T-helper 1 cell treated with Interleukin-12 subunit alpha and Interleukin-12 subunit beta and Interleukin-4 antibody, amounts not matched to agents 30 ng/mL and 1 ng/mL, for 36 hours (primary cell): ENCODE results near the gene TMC7. TPM values are rescaled to one million over a fixed set of nuclear protein-coding genes. Genes with fewer than 3 reads are reported as not detected.

Experiments used
- intact Hi-C: fragments of 100-400 bp; cut with micrococcal nuclease; formaldehyde crosslinking; loops from one replicate; pipeline ENCODE4 v1.15.1; 2024
- total RNA-seq: library from RNA; stranded (reverse); gene quantifications from 2 replicates; pipeline ENCODE4 v1.2.3, GENCODE V29; 2022

Gene TMC7
- total RNA-seq, 1 donor from 2014 or later: 0.07 TPM

- intact Hi-C loops: loop anchor here (1.0 kb wide), 7 partner anchors 19 to 800 kb away; partner anchors contain the start of gene COQ7
Observed at GRCh38 chr16:19086322-19087199, 102.8 kb downstream of the TMC7 start.

- intact Hi-C loops: no loop called here
Observed at GRCh38 chr16:19088341-19088916, 104.7 kb downstream of the TMC7 start.

GRCh38 chr16:19089410-19089955 is 105.7 kb downstream of the TMC7 start:
- intact Hi-C loops: no loop called here

GRCh38 chr16:19090916-19091315 is 107.2 kb downstream of the TMC7 start:
- intact Hi-C loops: no loop called here

- intact Hi-C loops: no loop called here
Observed at GRCh38 chr16:19092653-19093410, 109.1 kb downstream of the TMC7 start.

- intact Hi-C loops: no loop called here
Observed at GRCh38 chr16:19093631-19094541, 110.2 kb downstream of the TMC7 start.

- intact Hi-C loops: no loop called here
Observed at GRCh38 chr16:19094542-19095365, 111.0 kb downstream of the TMC7 start.

- intact Hi-C loops: no loop called here
Observed at GRCh38 chr16:19095654-19096053, 111.9 kb downstream of the TMC7 start.

- intact Hi-C loops: no loop called here
Observed at GRCh38 chr16:19098173-19098572, 114.4 kb downstream of the TMC7 start.

- intact Hi-C loops: no loop called here
Observed at GRCh38 chr16:19102187-19102872, 118.6 kb downstream of the TMC7 start.

- intact Hi-C loops: no loop called here
Observed at GRCh38 chr16:19104607-19105006, 120.9 kb downstream of the TMC7 start.

GRCh38 chr16:19105131-19105530 is 121.4 kb downstream of the TMC7 start:
- intact Hi-C loops: no loop called here

GRCh38 chr16:19105891-19106624 is 122.3 kb downstream of the TMC7 start:
- intact Hi-C loops: no loop called here

- intact Hi-C loops: no loop called here
Observed at GRCh38 chr16:19106625-19107020, 122.9 kb downstream of the TMC7 start.

- intact Hi-C loops: no loop called here
Observed at GRCh38 chr16:19108409-19109287, 124.9 kb downstream of the TMC7 start.

- intact Hi-C loops: no loop called here
Observed at GRCh38 chr16:19109288-19109664, 125.5 kb downstream of the TMC7 start.

- intact Hi-C loops: no loop called here
Observed at GRCh38 chr16:19110537-19111360, 127.0 kb downstream of the TMC7 start.
